ENCODE measurements around the gene BIN1.

Gene BIN1

DNA sequence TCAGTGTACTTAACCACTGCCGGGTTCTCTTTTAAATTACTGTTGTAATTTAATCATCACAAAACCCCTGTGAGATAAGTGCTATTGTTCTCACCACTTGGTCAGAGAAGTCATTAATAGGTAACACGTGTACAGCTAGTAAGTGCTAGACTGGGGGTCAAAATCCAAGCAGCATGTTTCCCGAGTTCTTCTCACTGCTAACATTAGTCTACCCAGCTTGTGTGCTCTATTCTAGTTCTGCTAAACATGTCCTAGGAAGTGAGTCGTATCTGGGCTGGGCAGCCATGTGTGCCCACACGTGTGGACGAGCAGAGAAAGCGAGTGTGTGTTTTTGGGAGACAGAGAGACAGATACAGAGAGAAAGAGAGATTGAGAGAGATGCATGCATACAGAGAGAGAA, 94.1 kb downstream of the BIN1 start:
- Histone ChIP-seq H3K27ac (ENCODE audit: low read length) (no peak overlapping the region), H3K4me1 (ENCODE audit: low read length) (no peaks in the 10 kb centered on the region), H3K9me2 (replicated peaks; ENCODE audit: insufficient read depth, low read length) (no peaks in the 10 kb centered on the region), H3K36me3 (replicated peaks; ENCODE audit: insufficient read depth, low read length) (no peaks in the 10 kb centered on the region), H3K79me2 (ENCODE audit: low read length) (no peaks in the 10 kb centered on the region), H3K9me3 (replicated peaks; ENCODE audit: insufficient read depth, low read length) (no peaks in the 10 kb centered on the region), H3F3A (ENCODE audit: insufficient read depth, low read length) (no peaks in the 10 kb centered on the region), H3K4me2 (ENCODE audit: low read depth, low read length) (no peak overlapping the region), H2AFZ (ENCODE audit: low read length) (no peak overlapping the region), H3K9ac (ENCODE audit: low read length) (no peak overlapping the region), H4K20me1 (ENCODE audit: insufficient read depth, low read length) (no peaks in the 10 kb centered on the region), H3K4me3 (ENCODE audit: low read length) (no peak overlapping the region), H3K27me3 (replicated peaks; ENCODE audit: insufficient read depth, low read length) (no peaks in the 10 kb centered on the region)
- no peak for DNase-seq
- TF ChIP-seq, protein P1, sequence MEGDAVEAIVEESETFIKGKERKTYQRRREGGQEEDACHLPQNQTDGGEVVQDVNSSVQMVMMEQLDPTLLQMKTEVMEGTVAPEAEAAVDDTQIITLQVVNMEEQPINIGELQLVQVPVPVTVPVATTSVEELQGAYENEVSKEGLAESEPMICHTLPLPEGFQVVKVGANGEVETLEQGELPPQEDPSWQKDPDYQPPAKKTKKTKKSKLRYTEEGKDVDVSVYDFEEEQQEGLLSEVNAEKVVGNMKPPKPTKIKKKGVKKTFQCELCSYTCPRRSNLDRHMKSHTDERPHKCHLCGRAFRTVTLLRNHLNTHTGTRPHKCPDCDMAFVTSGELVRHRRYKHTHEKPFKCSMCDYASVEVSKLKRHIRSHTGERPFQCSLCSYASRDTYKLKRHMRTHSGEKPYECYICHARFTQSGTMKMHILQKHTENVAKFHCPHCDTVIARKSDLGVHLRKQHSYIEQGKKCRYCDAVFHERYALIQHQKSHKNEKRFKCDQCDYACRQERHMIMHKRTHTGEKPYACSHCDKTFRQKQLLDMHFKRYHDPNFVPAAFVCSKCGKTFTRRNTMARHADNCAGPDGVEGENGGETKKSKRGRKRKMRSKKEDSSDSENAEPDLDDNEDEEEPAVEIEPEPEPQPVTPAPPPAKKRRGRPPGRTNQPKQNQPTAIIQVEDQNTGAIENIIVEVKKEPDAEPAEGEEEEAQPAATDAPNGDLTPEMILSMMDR (IDR thresholded peaks at IDR 0.05; ENCODE audit: low read length) = no peak
- TF ChIP-seq EZH2phosphoT487 (IDR thresholded peaks at IDR 0.05; ENCODE audit: low read length) = no peak
- TF ChIP-seq EZH2 (optimal IDR thresholded peaks at IDR 0.05; ENCODE audit: low read depth, low read length) = no peak

- TF ChIP-seq, protein P1 (IDR thresholded peaks at IDR 0.05; ENCODE audit: low read length) = no peak
- TF ChIP-seq EZH2phosphoT487 (IDR thresholded peaks at IDR 0.05; ENCODE audit: low read length) (no peak), EZH2 (optimal IDR thresholded peaks at IDR 0.05; ENCODE audit: low read depth, low read length) (no peak)
- H3K27ac ChIP-seq (ENCODE audit: low read length) = no peak overlapping the region
- DNase-seq = no peak
- no peaks in the 10 kb centered on the region for H3K36me3 ChIP-seq (replicated peaks; ENCODE audit: insufficient read depth, low read length)
- no peak overlapping the region for H3K4me2 ChIP-seq (ENCODE audit: low read depth, low read length)
- H2AFZ ChIP-seq (ENCODE audit: low read length) = no peak overlapping the region
- no peak overlapping the region for H3K9ac ChIP-seq (ENCODE audit: low read length)
- H3K79me2 ChIP-seq (ENCODE audit: low read length) = no peaks in the 10 kb centered on the region
- H3K27me3 ChIP-seq (replicated peaks; ENCODE audit: insufficient read depth, low read length) = no peaks in the 10 kb centered on the region
- H3K4me1 ChIP-seq (ENCODE audit: low read length) = no peaks in the 10 kb centered on the region
- no peaks in the 10 kb centered on the region for H3F3A ChIP-seq (ENCODE audit: insufficient read depth, low read length)
- H3K9me2 ChIP-seq (replicated peaks; ENCODE audit: insufficient read depth, low read length) = no peaks in the 10 kb centered on the region
- no peaks in the 10 kb centered on the region for H3K9me3 ChIP-seq (replicated peaks; ENCODE audit: insufficient read depth, low read length)
- no peaks in the 10 kb centered on the region for H4K20me1 ChIP-seq (ENCODE audit: insufficient read depth, low read length)
- no peak overlapping the region for H3K4me3 ChIP-seq (ENCODE audit: low read length)
Observed at GRCh38 chr2:127012215-127012614, 94.7 kb downstream of the BIN1 start.

- no peak overlapping the region for H2AFZ ChIP-seq (ENCODE audit: low read length)
- no peaks in the 10 kb centered on the region for H3K4me1 ChIP-seq (ENCODE audit: low read length)
- H3K9me2 ChIP-seq (replicated peaks; ENCODE audit: insufficient read depth, low read length) = no peaks in the 10 kb centered on the region
- H4K20me1 ChIP-seq (ENCODE audit: insufficient read depth, low read length) = no peaks in the 10 kb centered on the region
- no peak overlapping the region for H3K9ac ChIP-seq (ENCODE audit: low read length)
- no peak overlapping the region for H3K27ac ChIP-seq (ENCODE audit: low read length)
- H3K4me2 ChIP-seq (ENCODE audit: low read depth, low read length) = no peak overlapping the region
- H3K79me2 ChIP-seq (ENCODE audit: low read length) = no peaks in the 10 kb centered on the region
- no peak overlapping the region for H3K4me3 ChIP-seq (ENCODE audit: low read length)
- H3F3A ChIP-seq (ENCODE audit: insufficient read depth, low read length) = no peaks in the 10 kb centered on the region
- no peak for DNase-seq
- H3K36me3 ChIP-seq (replicated peaks; ENCODE audit: insufficient read depth, low read length) = no peaks in the 10 kb centered on the region
- no peaks in the 10 kb centered on the region for H3K27me3 ChIP-seq (replicated peaks; ENCODE audit: insufficient read depth, low read length)
- H3K9me3 ChIP-seq (replicated peaks; ENCODE audit: insufficient read depth, low read length) = no peaks in the 10 kb centered on the region
- no peak for TF ChIP-seq EZH2phosphoT487 (IDR thresholded peaks at IDR 0.05; ENCODE audit: low read length)
- TF ChIP-seq, protein P1 (IDR thresholded peaks at IDR 0.05; ENCODE audit: low read length) = no peak
- no peak for TF ChIP-seq EZH2 (optimal IDR thresholded peaks at IDR 0.05; ENCODE audit: low read depth, low read length)
Observed at GRCh38 chr2:127011796-127012195, 95.2 kb downstream of the BIN1 start.
